Mammary epithelial cell (primary cell): ENCODE results near the gene HBG1.

Experiments
- EZH2 ChIP-seq: IDR thresholded peaks from 2 replicates; pipeline ENCODE4 v1.6.1; 2012; ENCODE audit warnings: low read length, inconsistent platforms, borderline replicate concordance
- TF ChIP-seq, protein P1 (sequence below), 2 donors: IDR thresholded peaks in 1 of 2; conservative IDR thresholded peaks in 1 of 2; 2 replicates each; pipeline ENCODE4 v1.5.1; 2011 to 2012; ENCODE audit warnings: inconsistent platforms in 2 of 2, low read length in 2 of 2, mild to moderate bottlenecking in 2 of 2, control low read depth in 1 of 2, low read depth in 1 of 2; ENCODE audit not compliant: insufficient read depth in 1 of 2; ENCODE audit errors: extremely low read depth in 1 of 2

DNA sequence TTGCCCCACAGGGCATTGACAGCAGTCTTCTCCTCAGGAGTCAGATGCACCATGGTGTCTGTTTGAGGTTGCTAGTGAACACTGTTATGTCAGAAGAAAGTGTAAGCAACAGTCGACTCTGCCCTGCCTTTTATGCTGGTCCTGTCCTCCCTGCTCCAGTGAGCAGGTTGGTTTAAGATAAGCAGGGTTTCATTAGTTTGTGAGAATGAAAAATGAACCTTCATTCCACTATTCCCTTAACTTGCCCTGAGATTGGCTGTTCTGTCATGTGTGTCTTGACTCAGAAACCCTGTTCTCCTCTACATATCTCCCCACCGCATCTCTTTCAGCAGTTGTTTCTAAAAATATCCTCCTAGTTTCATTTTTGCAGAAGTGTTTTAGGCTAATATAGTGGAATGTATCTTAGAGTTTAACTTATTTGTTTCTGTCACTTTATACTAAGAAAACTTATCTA is 15.2 kb downstream of the HBG1 start, which contains the start of gene HBD:
- TF ChIP-seq EZH2 = no peak
- TF ChIP-seq, protein P1, sequence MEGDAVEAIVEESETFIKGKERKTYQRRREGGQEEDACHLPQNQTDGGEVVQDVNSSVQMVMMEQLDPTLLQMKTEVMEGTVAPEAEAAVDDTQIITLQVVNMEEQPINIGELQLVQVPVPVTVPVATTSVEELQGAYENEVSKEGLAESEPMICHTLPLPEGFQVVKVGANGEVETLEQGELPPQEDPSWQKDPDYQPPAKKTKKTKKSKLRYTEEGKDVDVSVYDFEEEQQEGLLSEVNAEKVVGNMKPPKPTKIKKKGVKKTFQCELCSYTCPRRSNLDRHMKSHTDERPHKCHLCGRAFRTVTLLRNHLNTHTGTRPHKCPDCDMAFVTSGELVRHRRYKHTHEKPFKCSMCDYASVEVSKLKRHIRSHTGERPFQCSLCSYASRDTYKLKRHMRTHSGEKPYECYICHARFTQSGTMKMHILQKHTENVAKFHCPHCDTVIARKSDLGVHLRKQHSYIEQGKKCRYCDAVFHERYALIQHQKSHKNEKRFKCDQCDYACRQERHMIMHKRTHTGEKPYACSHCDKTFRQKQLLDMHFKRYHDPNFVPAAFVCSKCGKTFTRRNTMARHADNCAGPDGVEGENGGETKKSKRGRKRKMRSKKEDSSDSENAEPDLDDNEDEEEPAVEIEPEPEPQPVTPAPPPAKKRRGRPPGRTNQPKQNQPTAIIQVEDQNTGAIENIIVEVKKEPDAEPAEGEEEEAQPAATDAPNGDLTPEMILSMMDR (conservative IDR thresholded peaks at IDR 0.05 in 1 of 2, IDR thresholded peaks at IDR 0.05 in 1 of 2; ENCODE audit: extremely low read depth in 1 of 2, insufficient read depth in 1 of 2, low read depth in 1 of 2, low read length in 2 of 2) = no peak
